OCI-LY7 (cell line): ENCODE data around the gene TEX2.

Source experiments
- EZH2phosphoT487 ChIP-seq: fragments of 200-600 bp; sonication (generic); IDR thresholded peaks from 2 replicates; pipeline ENCODE4 v1.6.1; 2018; ENCODE audit warnings: low read depth, borderline replicate concordance, mild to moderate bottlenecking, mixed run types, antibody characterized with exemption, low read length, moderate library complexity, mixed read lengths
- TF ChIP-seq, protein P1 (sequence below): fragments of 200-600 bp; sonication (generic); conservative IDR thresholded peaks from 2 replicates; pipeline ENCODE4 v1.5.1; 2014; ENCODE audit warnings: mild to moderate bottlenecking, antibody characterized with exemption, low read length, moderate library complexity, mixed read lengths

DNA sequence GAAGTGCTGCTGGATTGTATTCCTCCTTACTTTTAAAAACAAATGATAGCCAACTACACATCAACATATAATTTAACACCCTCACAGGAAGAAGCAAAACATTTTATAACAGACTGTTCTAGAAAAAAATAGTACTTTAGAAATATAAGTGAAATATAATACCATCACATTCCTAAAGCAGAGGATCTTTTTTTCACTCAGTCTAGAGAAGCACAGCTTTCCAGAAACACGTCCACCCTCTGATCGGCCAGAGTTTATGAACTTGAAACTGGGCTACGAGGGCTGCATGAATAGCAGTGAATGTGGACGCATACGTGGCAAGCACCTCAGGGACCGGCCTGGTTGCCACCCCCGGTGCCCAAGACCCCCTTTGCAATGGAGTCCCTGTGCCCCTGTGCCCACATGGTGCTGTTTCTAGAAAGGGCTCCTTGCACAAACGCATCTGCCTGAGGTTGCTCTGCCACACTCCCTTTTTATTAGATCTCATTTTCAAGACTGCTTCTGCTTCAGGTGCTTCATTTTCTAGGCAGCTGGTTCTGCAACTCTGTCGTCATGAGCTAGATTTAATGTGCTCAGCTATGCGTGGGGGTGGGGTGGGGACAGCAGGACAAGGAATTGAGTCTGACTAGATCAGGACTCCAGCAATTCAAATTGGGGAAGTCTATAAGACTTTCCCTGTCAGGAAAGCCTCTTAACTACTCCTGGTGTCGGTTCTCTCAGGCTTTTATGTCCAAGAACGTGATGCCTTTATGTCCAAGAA, 104.0 kb downstream of the TEX2 start:
- TF ChIP-seq, protein P1, sequence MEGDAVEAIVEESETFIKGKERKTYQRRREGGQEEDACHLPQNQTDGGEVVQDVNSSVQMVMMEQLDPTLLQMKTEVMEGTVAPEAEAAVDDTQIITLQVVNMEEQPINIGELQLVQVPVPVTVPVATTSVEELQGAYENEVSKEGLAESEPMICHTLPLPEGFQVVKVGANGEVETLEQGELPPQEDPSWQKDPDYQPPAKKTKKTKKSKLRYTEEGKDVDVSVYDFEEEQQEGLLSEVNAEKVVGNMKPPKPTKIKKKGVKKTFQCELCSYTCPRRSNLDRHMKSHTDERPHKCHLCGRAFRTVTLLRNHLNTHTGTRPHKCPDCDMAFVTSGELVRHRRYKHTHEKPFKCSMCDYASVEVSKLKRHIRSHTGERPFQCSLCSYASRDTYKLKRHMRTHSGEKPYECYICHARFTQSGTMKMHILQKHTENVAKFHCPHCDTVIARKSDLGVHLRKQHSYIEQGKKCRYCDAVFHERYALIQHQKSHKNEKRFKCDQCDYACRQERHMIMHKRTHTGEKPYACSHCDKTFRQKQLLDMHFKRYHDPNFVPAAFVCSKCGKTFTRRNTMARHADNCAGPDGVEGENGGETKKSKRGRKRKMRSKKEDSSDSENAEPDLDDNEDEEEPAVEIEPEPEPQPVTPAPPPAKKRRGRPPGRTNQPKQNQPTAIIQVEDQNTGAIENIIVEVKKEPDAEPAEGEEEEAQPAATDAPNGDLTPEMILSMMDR, result no peak
- no peak for TF ChIP-seq EZH2phosphoT487
